ENCODE measurements around the gene KCNJ16. TPM values are rescaled to one million over a fixed set of nuclear protein-coding genes. Genes with fewer than 3 reads are reported as not detected.

KCNJ16 gene
- total RNA-seq, 4 donors from 2014 or later: 0.57 to 0.67 TPM; not detected in 2

GRCh38 chr17:70091005-70091568, 16.1 kb downstream of the KCNJ16 start:
- Histone ChIP-seq H3K36me3 (no peaks in the 10 kb centered on the region), H3K4me3 (no peak overlapping the region), H3K27ac (no peak overlapping the region), H3K4me1 (no peaks in the 10 kb centered on the region), H3K9me3 (no peaks in the 10 kb centered on the region), H3K27me3 (no peaks in the 10 kb centered on the region)
- TF ChIP-seq POLR2A (IDR thresholded peaks at IDR 0.05): no peak
- no peak for TF ChIP-seq CTCF (IDR thresholded peaks at IDR 0.05)
- DNase-seq: no peak

- H3K27ac ChIP-seq: no peak overlapping the region
- DNase-seq: no peak
- H3K27me3 ChIP-seq: no peaks in the 10 kb centered on the region
- no peaks in the 10 kb centered on the region for H3K36me3 ChIP-seq
- H3K9me3 ChIP-seq: no peaks in the 10 kb centered on the region
- H3K4me1 ChIP-seq: no peaks in the 10 kb centered on the region
- TF ChIP-seq CTCF (IDR thresholded peaks at IDR 0.05) (no peak), POLR2A (IDR thresholded peaks at IDR 0.05) (no peak)
- no peak overlapping the region for H3K4me3 ChIP-seq
Observed at GRCh38 chr17:70091696-70092095, 16.7 kb downstream of the KCNJ16 start.

GRCh38 chr17:70093163-70093562, 18.1 kb downstream of the KCNJ16 start:
- TF ChIP-seq POLR2A (IDR thresholded peaks at IDR 0.05) (no peak), CTCF (IDR thresholded peaks at IDR 0.05) (no peak)
- no peaks in the 10 kb centered on the region for H3K9me3 ChIP-seq
- H3K27ac ChIP-seq: no peak overlapping the region
- no peak overlapping the region for H3K4me3 ChIP-seq
- no peaks in the 10 kb centered on the region for H3K27me3 ChIP-seq
- DNase-seq: no peak
- H3K36me3 ChIP-seq: no peaks in the 10 kb centered on the region
- H3K4me1 ChIP-seq: no peaks in the 10 kb centered on the region

DNA sequence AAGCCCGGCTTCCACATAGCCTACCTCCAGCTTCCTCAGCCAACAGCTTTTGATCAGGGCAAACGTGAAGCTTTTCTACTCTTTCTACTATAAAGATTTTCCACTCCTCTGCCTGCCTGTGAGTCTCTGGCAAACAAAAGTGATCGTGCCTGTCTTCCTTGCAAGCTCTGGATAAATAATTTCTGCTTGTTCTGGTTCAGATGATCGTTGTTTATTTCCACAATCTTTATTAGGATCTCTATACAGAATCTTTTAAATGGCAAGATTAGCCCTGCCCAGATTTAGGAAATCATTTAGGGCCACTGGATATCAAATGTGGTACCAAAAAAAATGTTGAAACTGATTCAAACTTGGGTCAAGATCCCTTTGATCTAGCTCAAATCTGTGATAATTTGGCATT, 20.4 kb downstream of the KCNJ16 start:
- H3K4me3 ChIP-seq: no peak overlapping the region
- H3K36me3 ChIP-seq: no peaks in the 10 kb centered on the region
- DNase-seq: no peak
- H3K27me3 ChIP-seq: no peaks in the 10 kb centered on the region
- TF ChIP-seq CTCF (IDR thresholded peaks at IDR 0.05) (no peak), POLR2A (IDR thresholded peaks at IDR 0.05) (no peak)
- H3K9me3 ChIP-seq: no peaks in the 10 kb centered on the region
- H3K4me1 ChIP-seq: no peaks in the 10 kb centered on the region
- H3K27ac ChIP-seq: no peak overlapping the region

DNA sequence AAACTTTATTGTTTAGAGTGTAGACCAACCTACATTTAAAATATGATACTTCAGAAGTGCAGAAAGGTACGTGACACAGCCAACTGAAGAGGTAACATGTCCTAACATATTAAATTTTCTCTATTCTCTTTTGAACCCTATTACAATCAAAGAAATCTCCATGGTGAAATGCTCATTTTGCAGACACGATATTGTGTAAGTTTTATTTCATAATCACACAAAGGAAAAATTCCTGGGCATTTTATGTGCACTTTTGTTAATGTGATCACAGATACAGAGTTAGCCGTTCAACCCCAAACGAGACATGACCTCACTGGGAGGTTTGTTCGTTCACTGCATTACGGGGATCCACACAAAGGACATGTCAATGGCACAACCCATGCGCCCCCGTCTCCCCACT, 21.8 kb downstream of the KCNJ16 start:
- DNase-seq: no peak
- H3K27ac ChIP-seq: no peak overlapping the region
- TF ChIP-seq POLR2A (IDR thresholded peaks at IDR 0.05): no peak
- no peak for TF ChIP-seq CTCF (IDR thresholded peaks at IDR 0.05)
- H3K4me3 ChIP-seq: no peak overlapping the region
- H3K9me3 ChIP-seq: no peaks in the 10 kb centered on the region
- H3K27me3 ChIP-seq: no peaks in the 10 kb centered on the region
- H3K4me1 ChIP-seq: no peaks in the 10 kb centered on the region
- H3K36me3 ChIP-seq: no peaks in the 10 kb centered on the region

DNA sequence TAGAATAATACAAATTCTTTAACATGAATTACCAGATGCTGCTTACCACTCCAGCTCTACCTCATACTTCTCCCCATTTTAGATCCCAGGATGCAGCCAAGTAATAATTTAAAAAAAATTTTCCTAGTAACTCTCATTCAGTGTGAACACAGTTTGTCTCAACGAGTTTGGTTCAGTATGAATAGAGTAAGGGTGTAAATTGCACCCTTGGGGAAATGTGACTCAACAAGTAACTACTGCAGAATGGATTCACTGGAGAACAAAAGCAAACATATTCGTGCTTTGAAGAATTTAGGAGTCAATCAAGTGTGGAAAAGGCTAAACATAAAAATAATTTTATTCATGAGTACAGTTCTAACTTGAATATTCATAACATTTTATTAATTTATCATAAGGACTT, 23.0 kb downstream of the KCNJ16 start:
- DNase-seq: no peak
- Histone ChIP-seq H3K4me1 (no peaks in the 10 kb centered on the region), H3K4me3 (no peak overlapping the region), H3K27ac (no peak overlapping the region), H3K36me3 (no peaks in the 10 kb centered on the region), H3K9me3 (no peaks in the 10 kb centered on the region), H3K27me3 (no peaks in the 10 kb centered on the region)
- TF ChIP-seq CTCF (IDR thresholded peaks at IDR 0.05): no peak
- TF ChIP-seq POLR2A (IDR thresholded peaks at IDR 0.05): no peak
